ENCODE results near the gene GPRIN3.

- TF ChIP-seq CTCF (IDR thresholded peaks at IDR 0.05) (no peak), POLR2A (IDR thresholded peaks at IDR 0.05) (no peak), EP300 (IDR thresholded peaks at IDR 0.05) (no peak)
These were observed 111.4 kb downstream of the GPRIN3 start for GRCh38 chr4:89196056-89196674.
